Activated naive CD4-positive, alpha-beta T cell treated with Interleukin-2 at 50 U/mL for 16 hours (primary cell): ENCODE measurements around the gene RAB3GAP1.

Experiments
- DNase-seq: peaks from one replicate; pipeline ENCODE4 v3.0.0-alpha.2; 2020

The RAB3GAP1 gene

DNA sequence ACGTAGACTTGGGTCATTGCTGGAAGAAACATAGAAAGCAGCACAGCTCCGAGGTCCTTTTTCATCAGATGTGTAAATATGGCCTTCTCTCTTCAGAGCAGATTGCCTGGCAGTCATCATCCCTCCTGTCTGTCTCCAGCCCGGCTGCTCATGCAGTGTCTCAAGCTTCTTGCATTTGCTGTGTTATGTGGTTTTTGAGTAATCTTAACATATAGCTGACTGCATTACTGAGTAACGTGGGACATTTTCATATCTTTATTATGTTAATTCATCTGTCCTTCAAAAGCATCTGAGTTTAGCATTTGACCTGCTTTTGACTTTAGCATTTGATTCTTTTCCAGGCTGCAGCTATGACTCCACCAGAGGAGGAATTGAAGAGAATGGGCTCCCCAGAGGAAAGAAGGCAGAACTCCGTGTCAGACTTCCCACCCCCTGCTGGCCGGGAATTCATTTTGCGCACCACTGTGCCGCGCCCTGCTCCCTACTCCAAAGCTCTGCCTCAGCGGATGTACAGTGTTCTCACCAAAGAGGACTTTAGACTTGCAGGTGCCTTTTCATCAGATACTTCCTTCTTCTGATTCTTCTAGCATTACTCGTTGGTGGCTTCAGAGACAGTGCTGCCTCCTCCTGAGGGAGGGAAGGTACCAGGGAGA is 116.2 kb downstream of the RAB3GAP1 start:
- no peak for DNase-seq

DNA sequence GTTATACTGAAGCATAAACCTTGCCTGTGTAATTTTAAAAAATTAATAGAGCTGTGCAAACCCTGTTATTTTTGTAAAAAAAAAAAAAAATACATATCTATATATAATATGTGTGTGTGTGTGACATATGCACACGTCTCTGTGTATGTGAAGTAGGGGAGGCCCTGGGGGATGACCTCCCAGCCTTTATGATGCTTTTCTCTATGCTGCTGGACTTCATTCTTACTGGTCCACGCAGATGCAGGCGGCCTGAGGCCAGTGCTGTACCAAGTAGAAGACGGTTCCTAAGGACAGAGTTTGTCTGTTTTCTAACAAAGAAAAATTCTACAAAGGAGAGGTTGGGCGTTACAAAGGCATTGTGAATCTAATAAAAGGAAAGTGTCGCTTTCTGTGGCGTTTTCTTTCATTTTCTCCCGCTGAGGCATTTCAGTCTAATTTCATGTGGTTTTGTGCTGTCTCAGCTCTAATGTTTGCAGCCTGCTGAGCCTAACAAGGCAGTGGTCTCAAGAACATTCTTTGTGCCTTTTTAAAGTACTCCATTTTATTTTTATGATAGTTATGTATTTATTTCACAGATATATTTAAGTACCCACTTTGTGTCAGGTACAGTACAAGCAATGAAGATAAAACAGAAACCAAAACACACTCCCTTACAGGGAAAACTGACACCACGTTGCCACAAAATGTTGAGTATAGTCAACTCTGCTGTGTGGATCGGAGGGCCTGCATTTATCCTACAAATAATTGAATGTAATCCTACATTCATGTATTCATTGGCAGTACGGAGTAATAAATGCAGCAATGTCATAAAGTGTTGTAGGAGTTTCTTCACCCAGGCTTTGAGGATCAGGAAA is 118.0 kb downstream of the RAB3GAP1 start:
- DNase-seq = no peak

DNA sequence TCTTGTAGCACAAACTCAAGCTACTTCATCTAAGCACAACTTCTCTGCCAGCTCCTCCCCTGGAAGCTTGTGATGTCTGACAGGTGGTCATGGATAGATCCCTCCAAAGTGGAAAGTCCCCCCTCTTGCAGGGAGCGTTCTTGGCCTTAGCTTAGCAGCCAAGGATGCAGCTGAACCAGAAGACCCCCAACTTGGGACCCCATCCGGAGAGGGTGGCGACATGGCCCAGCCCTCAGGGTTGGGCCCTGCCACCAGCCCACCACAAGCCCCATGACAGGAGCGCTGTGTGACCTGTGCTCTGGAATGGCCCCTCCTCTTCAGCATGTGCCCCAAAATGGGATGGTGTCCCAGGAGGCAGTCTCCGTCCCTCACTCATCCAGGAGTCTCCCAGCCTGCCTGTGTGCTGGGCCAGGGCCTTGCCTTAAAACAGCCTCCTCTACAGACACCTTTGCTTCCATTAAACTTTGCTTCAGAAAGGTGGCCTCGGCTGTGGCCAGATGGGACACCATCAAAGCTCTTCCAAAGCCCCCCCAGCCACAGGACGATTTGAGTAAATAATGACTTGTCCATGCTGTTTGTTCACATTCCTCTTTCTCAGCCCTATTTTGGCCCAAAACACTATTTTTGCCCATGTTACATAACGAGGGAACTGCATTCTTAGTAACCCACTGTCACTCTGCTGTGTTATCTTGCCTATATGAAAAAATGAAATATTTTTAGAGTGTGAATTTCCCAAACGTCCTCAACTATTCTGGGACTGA is 122.1 kb downstream of the RAB3GAP1 start:
- DNase-seq = no peak

GRCh38 chr2:135174810-135175093 is 122.7 kb downstream of the RAB3GAP1 start:
- no peak for DNase-seq

- DNase-seq = no peak
Observed at GRCh38 chr2:135175177-135175576, 123.1 kb downstream of the RAB3GAP1 start.

- no peak for DNase-seq
Observed at GRCh38 chr2:135179689-135180088, 127.6 kb downstream of the RAB3GAP1 start.

- no peak for DNase-seq
Observed at GRCh38 chr2:135182190-135182589, 130.1 kb downstream of the RAB3GAP1 start.

DNA sequence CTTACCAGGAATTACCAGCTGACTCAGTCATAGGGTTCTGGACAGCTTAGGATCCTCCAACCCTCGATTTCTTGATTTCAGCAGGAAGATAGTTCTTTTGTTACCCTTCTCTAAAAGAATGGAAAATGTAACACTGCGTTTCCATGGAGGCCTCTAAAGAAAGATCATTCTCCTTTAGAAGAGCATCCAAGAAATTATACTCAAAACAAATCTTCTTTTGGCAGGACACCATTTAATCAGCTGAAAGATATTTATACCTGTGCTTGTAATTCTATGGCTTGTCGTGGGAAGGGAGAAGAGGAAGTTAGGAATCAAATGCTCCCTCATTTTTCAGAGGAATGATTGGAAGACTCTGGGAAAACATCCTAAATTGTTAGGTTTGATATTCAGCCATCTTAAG is 130.5 kb downstream of the RAB3GAP1 start:
- DNase-seq = no peak

DNA sequence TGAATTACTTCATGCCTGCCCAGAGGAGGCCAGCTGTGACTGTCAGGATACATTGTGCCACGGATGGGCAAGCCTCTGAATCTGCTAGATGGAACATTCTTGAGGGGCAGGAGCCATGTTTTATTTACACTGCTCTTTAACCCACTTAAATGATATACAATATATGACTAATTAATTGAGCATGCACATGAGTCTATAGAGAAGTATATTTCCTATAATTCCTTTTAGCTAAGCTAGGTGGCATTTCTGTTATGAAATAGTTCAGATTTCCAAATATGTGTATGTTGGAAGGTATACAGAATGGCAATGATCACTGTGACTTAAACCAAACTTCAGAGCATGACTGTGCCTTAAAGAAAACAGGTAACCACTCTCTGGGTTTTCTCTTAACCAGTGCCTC is 131.7 kb downstream of the RAB3GAP1 start:
- DNase-seq = no peak

GRCh38 chr2:135186054-135186453 is 134.0 kb downstream of the RAB3GAP1 start:
- DNase-seq = no peak

GRCh38 chr2:135187270-135187669 is 135.2 kb downstream of the RAB3GAP1 start:
- no peak for DNase-seq

GRCh38 chr2:135189148-135189547 is 137.1 kb downstream of the RAB3GAP1 start:
- DNase-seq = no peak

- no peak for DNase-seq
Observed at GRCh38 chr2:135190799-135191198, 138.7 kb downstream of the RAB3GAP1 start.

DNA sequence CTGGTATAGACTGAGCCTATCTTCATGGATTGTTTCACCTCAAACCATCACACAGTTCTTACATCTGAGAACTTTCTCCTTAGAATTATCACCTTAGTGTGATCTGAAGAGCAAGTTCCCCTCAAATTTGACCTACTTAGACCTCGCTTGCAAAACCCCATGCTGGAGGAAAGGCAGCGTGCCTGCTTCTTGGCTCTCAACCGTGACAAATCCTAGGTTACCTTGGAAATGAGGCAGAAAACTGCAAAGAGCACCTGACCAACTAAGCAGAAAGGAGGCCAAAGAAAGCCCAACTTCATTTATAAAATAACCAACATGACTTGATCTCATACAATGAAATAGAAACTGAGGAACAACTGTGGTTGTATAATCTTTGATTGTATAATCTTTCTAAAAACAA is 146.4 kb downstream of the RAB3GAP1 start:
- DNase-seq = no peak

- no peak for DNase-seq
Observed at GRCh38 chr2:135202751-135203150, 150.7 kb downstream of the RAB3GAP1 start.

GRCh38 chr2:135203944-135204343 is 151.9 kb downstream of the RAB3GAP1 start:
- DNase-seq = no peak

- DNase-seq = no peak
Observed at GRCh38 chr2:135208016-135208415, 155.9 kb downstream of the RAB3GAP1 start.

DNA sequence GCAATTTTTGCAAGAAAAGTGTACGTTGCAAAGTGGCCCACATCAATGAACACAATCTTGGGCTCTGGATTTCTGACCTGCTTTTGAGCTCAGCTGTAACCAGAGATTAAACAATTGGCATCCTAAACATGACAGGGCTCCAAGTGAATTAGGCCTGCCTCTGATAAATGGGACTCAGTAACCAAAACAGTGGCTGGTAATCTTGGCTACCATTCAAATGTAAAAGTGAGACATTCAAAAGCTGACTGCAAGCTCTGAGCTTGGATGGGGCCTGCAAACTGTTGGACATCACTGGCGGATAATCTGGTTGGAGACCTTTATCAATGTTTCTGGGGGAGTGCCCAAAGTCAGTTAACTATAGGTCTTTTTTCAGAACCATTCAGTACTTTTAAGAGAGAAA is 160.7 kb downstream of the RAB3GAP1 start:
- no peak for DNase-seq

- DNase-seq = no peak
Observed at GRCh38 chr2:135218426-135218825, 166.3 kb downstream of the RAB3GAP1 start.

DNA sequence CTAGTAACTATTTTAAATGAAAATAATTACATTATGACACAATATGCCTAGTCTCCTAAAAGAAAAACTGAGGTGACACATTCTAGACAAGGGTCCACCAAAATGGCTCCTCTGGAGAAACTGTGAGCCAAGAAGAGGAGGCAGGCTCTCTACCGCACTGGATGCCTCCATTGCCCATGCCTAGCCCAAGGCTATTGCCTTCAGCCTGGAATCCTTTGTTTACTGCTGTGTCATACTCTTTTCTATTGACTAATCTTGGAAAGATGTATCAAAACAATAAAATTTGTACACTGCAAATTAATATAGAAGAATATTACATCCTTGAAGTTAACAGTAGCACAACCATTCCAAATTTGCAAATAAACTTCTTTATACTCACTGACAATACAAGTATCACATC is 167.1 kb downstream of the RAB3GAP1 start:
- DNase-seq = no peak
